ENCODE measurements around the gene POLR3B.

The POLR3B gene

DNA sequence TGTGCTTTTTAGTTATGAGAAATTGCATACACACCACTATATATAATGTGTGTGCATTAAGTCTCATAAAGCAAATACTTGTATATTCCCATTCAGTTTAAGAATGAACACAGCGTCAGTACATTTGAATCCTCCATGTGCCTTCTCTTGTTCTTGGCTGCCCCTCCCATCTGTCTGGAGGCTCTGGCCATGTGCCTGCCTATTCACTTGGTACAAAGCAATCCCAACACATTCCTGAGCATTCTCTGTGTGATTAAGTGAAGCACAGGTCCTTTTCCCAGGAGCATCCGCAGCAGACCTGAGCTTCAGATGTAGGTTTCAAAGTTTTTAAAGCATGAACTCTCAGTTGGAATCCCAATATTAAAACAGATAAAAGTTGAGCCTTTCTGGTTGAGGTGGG is 58.7 kb downstream of the POLR3B start:
- TF ChIP-seq, protein P1, sequence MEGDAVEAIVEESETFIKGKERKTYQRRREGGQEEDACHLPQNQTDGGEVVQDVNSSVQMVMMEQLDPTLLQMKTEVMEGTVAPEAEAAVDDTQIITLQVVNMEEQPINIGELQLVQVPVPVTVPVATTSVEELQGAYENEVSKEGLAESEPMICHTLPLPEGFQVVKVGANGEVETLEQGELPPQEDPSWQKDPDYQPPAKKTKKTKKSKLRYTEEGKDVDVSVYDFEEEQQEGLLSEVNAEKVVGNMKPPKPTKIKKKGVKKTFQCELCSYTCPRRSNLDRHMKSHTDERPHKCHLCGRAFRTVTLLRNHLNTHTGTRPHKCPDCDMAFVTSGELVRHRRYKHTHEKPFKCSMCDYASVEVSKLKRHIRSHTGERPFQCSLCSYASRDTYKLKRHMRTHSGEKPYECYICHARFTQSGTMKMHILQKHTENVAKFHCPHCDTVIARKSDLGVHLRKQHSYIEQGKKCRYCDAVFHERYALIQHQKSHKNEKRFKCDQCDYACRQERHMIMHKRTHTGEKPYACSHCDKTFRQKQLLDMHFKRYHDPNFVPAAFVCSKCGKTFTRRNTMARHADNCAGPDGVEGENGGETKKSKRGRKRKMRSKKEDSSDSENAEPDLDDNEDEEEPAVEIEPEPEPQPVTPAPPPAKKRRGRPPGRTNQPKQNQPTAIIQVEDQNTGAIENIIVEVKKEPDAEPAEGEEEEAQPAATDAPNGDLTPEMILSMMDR (IDR thresholded peaks at IDR 0.05): no peak
- no peak for TF ChIP-seq ZFX (IDR thresholded peaks at IDR 0.05; ENCODE audit: borderline replicate concordance)
- no peak overlapping the region for H3K27ac ChIP-seq

DNA sequence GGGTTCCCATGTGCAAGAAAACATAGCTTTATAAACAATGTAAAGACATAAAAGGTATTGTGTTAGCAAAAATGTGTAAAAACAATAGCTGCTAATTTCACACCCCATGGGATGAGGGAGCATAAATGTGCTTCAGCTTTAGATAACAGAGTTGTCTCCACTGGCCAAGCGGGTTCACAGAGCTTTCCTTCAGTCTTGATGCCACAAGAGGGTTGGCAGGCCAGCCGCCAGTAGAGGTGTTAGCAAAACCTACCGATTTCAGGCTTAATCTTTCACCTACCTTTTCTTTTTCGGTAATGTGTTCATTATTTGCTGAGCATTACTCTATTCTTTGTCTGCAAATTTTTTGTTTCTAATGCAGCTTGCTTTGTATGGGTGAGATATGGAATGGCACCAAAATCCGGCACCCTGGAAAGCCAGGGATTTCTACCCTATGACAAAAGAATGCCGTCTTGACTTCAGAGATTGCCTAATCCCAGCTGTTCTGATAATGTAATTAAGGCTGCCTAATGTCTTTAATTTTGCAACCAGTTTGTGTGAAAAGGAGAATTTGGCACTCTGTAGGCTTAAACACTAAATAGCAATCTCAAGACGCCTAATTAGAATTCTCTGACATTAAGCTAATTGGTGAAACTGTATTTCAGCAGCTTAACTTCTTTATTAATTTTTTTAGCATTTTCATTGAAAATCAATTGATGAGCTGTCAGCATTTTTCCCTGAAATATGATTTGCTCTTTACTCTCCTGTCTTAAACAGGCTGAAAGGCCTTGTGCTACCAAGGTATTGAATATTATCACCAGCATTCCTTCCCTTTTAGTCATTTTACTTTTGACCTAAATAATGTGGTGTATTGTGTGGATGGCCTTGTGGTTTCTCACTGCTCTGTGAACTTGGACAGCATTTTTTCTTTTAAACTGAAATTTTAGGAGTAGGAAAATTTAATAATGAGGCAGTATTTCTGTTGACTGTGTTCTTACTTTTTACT is 60.7 kb downstream of the POLR3B start:
- H3K27ac ChIP-seq: no peak overlapping the region
- no peak for TF ChIP-seq ZFX (IDR thresholded peaks at IDR 0.05; ENCODE audit: borderline replicate concordance)
- TF ChIP-seq, protein P1 (IDR thresholded peaks at IDR 0.05): no peak

- no peak overlapping the region for H3K27ac ChIP-seq
- TF ChIP-seq, protein P1 (IDR thresholded peaks at IDR 0.05): no peak
Measured at GRCh38 chr12:106418970-106419369, 61.4 kb downstream of the POLR3B start.

- H3K27ac ChIP-seq: no peak overlapping the region
- TF ChIP-seq ZFX (IDR thresholded peaks at IDR 0.05; ENCODE audit: borderline replicate concordance): no peak
- TF ChIP-seq, protein P1 (IDR thresholded peaks at IDR 0.05): no peak
Measured at GRCh38 chr12:106423291-106423690, 65.7 kb downstream of the POLR3B start.

GRCh38 chr12:106425061-106425702 is 67.6 kb downstream of the POLR3B start:
- no peak overlapping the region for H3K27ac ChIP-seq
- TF ChIP-seq ZFX (IDR thresholded peaks at IDR 0.05; ENCODE audit: borderline replicate concordance): no peak
- TF ChIP-seq, protein P1 (IDR thresholded peaks at IDR 0.05): no peak

DNA sequence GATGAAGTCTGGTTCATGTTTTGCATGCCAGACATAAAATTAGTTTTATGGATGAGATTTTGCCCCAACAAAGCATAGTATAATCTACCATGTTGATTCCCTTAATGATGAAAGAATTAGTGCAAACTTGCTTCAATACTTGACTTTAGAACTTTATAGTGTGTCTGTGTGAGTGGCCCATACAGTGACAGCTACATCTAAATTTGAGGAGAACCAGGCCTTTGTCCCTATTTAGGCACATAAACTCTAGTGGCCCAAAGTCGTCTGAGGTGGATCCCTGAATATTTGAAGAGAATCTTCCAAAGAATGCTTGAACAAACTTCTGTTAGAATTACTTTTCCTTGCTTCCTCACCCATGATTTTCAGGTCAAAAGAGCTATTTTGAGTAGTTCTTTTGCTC is 70.4 kb downstream of the POLR3B start:
- TF ChIP-seq, protein P1 (IDR thresholded peaks at IDR 0.05): no peak
- TF ChIP-seq ZFX (IDR thresholded peaks at IDR 0.05; ENCODE audit: borderline replicate concordance): no peak
- H3K27ac ChIP-seq: no peak overlapping the region

DNA sequence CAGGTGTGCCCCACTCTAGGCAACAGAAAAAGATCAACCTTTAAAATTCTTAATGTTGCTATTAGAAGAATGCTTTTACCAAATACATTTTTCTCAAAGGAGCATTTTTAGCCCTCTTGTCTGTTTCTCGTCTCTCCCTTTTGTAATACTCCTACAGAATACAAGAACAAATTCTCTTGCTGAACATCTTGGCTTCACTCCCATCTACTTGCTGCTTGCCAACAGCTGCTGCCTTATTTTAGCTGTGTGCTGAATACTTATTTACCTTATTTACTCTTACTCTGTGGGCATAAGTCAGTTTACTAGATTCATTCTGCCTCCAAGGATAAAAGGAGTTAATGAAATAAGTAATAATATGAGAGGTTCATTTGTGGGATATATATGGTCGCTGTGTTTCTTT is 70.8 kb downstream of the POLR3B start:
- TF ChIP-seq ZFX (IDR thresholded peaks at IDR 0.05; ENCODE audit: borderline replicate concordance): no peak
- TF ChIP-seq, protein P1 (IDR thresholded peaks at IDR 0.05): no peak
- no peak overlapping the region for H3K27ac ChIP-seq

Data from 22Rv1 (cell line).